ENCODE data around the gene KRTAP9-3. TPM values are rescaled to one million over a fixed set of nuclear protein-coding genes. Genes with fewer than 3 reads are reported as not detected.
"Not testable (repeated sequence)": the region's sequence is repeated elsewhere in the genome, so short reads cannot be mapped to it uniquely, and the experiment has no call there.

KRTAP9-3 gene
- total and polyA plus RNA-seq, 7 donors: not detected

DNA sequence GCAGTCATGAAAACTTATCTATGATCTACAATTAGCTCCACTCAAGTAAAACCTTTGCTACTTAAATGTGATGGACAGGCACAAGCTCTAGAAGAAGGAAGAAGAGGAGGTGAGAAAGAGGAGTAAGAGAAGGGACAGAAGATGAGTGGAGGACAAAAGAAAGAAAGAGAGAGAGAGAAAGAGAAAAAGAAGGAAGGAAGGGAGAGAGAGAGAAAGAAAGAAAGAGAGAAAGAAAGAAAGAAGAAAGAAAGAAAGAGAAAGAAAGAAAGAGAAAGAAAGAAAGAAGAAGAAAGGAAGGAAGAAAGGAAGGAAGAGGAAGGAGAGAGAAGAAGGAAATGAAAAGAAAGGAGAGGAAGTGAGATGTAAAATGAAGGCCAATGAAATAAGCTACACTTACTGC is 2.2 kb upstream of the KRTAP9-3 start:
- no peak for TF ChIP-seq CTCF (IDR thresholded peaks at IDR 0.05)
- no peaks in the 10 kb centered on the region for H3K36me3 ChIP-seq (ENCODE audit: insufficient read depth in 1 of 2, low read depth in 1 of 2)
- no peak overlapping the region for H3K4me3 ChIP-seq
- no peaks in the 10 kb centered on the region for H3K4me1 ChIP-seq
- ATAC-seq (no peak), DNase-seq (no peak)
- H3K27ac ChIP-seq: no peak overlapping the region
- intact Hi-C loops (cut with DNase I): no loop called here
- H3K9me3 ChIP-seq: no peaks in the 10 kb centered on the region
- H3K27me3 ChIP-seq (ENCODE audit: insufficient read depth in 3 of 3, low read length in 2 of 3): peaks cover 0 to 11% (median 0%) of the 10 kb centered on the region in 3 donors

GRCh38 chr17:41231731-41232130 is 518 bp upstream of the KRTAP9-3 start:
- peaks cover 0 to 11% (median 0%) of the 10 kb centered on the region in 3 donors for H3K27me3 ChIP-seq (ENCODE audit: insufficient read depth in 3 of 3, low read length in 2 of 3)
- DNase-seq: no peak
- H3K36me3 ChIP-seq (ENCODE audit: insufficient read depth in 1 of 2, low read depth in 1 of 2): no peaks in the 10 kb centered on the region
- H3K4me3 ChIP-seq: no peak overlapping the region
- H3K27ac ChIP-seq: no peak overlapping the region
- no peaks in the 10 kb centered on the region for H3K9me3 ChIP-seq
- intact Hi-C loops (cut with DNase I): no loop called here
- TF ChIP-seq CTCF (IDR thresholded peaks at IDR 0.05): no peak
- no peak for ATAC-seq
- 81 to 84% (median 82%) methylated on average over 6 of the region's 6 CpGs for WGBS, 3 donors
- H3K4me1 ChIP-seq: no peaks in the 10 kb centered on the region

GRCh38 chr17:41237116-41237515 is 4.9 kb downstream of the KRTAP9-3 start:
- H3K4me3 ChIP-seq; H3K27ac ChIP-seq; DNase-seq; H3K36me3 ChIP-seq (ENCODE audit: insufficient read depth in 1 of 2, low read depth in 1 of 2); H3K9me3 ChIP-seq; intact Hi-C loops (cut with DNase I); H3K4me1 ChIP-seq; H3K27me3 ChIP-seq (ENCODE audit: insufficient read depth in 3 of 3, low read length in 2 of 3); ATAC-seq: not testable (repeated sequence)
- WGBS, 3 donors: 46 to 64% (median 47%) methylated on average over 4 of the region's 4 CpGs

DNA sequence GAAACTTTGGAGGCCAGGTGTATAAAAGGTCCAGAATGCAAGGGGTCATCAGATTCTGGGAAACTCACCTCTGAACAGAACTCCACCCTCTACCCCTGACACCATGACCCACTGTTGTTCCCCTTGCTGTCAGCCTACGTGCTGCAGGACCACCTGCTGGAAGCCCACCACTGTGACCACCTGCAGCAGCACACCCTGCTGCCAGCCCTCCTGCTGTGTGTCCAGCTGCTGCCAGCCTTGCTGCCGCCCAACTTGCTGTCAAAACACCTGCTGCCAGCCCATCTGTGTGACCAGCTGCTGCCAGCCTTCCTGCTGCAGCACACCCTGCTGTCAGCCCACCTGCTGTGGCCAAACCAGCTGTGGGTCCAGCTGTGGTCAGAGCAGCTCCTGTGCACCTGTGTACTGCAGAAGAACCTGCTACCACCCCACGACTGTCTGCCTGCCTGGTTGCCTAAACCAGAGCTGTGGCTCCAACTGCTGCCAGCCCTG is 5.7 kb downstream of the KRTAP9-3 start, which contains the start of gene KRTAP9-8:
TSS of gene KRTAP9-8 (plus strand) at position 51 of the 489 bp plus-strand sequence. CDS start at position 104, 53 bp downstream.
- H3K4me3 ChIP-seq: not testable (repeated sequence)
- 13 to 32% (median 24%) methylated on average over 3 of the region's 3 CpGs for WGBS, 3 donors

DNA sequence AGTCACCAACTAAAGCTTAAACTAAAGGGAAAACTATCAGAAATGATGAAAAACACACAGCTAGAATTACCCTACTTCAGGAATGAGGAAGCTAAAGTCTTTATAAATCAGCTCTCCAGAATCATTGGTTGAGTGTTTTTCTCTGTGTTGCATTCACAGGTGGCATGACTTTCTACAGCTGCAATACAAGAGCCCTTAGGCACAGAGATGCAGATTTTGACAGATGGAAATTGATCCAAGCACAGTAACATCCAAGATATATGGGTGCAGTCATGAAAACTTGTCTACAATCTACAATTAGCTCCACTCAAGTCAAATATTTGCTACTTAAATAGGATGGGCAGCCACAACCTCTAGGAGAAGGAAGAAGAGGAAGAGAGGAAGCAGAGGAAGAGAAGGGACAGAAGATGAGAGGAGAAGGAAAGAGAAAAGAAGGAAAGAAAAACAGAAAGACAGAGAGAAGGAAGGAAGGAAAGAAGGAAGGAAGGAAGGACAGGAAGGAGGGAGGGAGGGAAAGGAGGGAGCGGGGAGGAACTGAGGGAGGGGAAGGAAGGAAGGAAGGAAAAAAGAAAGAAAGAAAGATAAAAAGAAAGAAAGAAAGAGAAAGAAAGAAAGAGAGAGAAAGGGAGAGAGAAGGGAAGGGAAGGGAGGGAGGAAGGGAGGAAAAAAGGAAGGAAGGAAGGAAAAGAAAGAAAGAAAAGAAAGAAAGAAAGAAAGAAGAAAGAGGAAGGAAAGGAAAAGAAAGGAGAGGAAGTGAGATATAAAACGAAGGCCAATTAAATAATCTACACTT is 14.9 kb downstream of the KRTAP9-3 start:
- H3K27me3 ChIP-seq (ENCODE audit: insufficient read depth in 3 of 3, low read length in 2 of 3); H3K9me3 ChIP-seq; H3K27ac ChIP-seq; intact Hi-C loops (cut with DNase I); H3K4me3 ChIP-seq; H3K36me3 ChIP-seq (ENCODE audit: insufficient read depth in 1 of 2, low read depth in 1 of 2); DNase-seq; ATAC-seq; H3K4me1 ChIP-seq: not testable (repeated sequence)
- WGBS, 3 donors: 44 to 63% (median 55%) methylated on average over 2 of the region's 2 CpGs

More for the DNA sequence above, 5.7 kb downstream of the KRTAP9-3 start, which contains the start of gene KRTAP9-8:
- H3K9me3 ChIP-seq; H3K4me1 ChIP-seq; DNase-seq; H3K27ac ChIP-seq; ATAC-seq; H3K27me3 ChIP-seq (ENCODE audit: insufficient read depth in 3 of 3, low read length in 2 of 3); H3K36me3 ChIP-seq (ENCODE audit: insufficient read depth in 1 of 2, low read depth in 1 of 2); intact Hi-C loops (cut with DNase I): not testable (repeated sequence)

DNA sequence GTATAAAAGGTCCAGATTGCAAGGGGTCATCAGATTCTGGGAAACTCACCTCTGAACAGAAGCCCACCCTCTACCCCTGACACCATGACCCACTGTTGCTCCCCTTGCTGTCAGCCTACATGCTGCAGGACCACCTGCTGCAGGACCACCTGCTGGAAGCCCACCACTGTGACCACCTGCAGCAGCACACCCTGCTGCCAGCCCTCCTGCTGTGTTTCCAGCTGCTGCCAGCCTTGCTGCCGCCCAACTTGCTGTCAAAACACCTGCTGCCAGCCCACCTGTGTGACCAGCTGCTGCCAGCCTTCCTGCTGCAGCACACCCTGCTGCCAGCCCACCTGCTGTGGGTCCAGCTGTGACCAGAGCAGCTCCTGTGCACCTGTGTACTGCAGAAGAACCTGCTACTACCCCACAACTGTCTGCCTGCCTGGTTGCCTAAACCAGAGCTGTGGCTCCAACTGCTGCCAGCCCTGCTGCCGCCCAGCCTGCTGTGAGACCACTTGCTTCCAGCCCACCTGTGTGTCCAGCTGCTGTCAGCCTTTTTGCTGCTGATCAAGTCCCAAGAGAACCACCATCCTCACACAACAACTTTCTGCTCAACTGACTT is 17.5 kb downstream of the KRTAP9-3 start, which contains the start of gene KRTAP9-4:
TSS of gene KRTAP9-4 (plus strand) at position 51 of the 604 bp plus-strand sequence. CDS start at position 85, 34 bp downstream.
- H3K9me3 ChIP-seq; H3K36me3 ChIP-seq (ENCODE audit: insufficient read depth in 1 of 2, low read depth in 1 of 2); ATAC-seq; DNase-seq; H3K4me1 ChIP-seq; H3K4me3 ChIP-seq; H3K27ac ChIP-seq; intact Hi-C loops (cut with DNase I): not testable (repeated sequence)
- WGBS, 3 donors: 27 to 56% (median 32%) methylated on average over 1 to 2 of the region's 2 CpGs
- H3K27me3 ChIP-seq (ENCODE audit: insufficient read depth in 3 of 3, low read length in 2 of 3): peaks cover 2 to 23% (median 6%) of the 10 kb centered on the region in 3 donors
